ENCODE results near the gene NIFK. TPM values are rescaled to one million over a fixed set of nuclear protein-coding genes. Genes with fewer than 3 reads are reported as not detected.
"Not testable (repeated sequence)": the region's sequence is repeated elsewhere in the genome, so short reads cannot be mapped to it uniquely, and the experiment has no call there.

The NIFK gene
- total and polyA plus RNA-seq, 2 donors, result 28.1 to 72.0 TPM

DNA sequence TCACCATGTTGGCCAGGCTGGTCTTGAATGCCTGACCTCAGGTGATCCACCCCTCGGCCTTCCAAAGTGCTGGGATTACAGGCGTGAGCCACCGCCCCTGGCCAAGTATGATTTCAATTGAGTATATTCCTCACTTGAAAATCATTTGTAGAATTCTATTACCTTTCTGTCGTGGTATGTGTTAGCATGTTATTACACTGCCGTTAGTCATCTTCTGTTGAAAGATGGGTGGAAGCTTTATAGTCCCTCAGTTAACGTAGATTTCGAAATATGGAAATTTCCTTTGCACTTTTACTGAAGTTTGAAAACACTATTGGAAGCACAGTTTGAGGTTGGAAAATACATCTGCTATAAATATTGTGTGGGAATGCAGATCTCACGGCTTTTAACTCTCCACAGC lies 14.7 kb downstream of the NIFK start:
- Histone ChIP-seq H3K27ac (ENCODE audit: low read depth) (no peak overlapping the region), H3K36me3 (ENCODE audit: insufficient read depth) (no peaks in the 10 kb centered on the region), H3K4me1 (ENCODE audit: insufficient read depth) (no peaks in the 10 kb centered on the region), H3K4me3 (ENCODE audit: low read depth, low read length) (no peak overlapping the region)
- 66% methylated on average over 8 of the region's 8 CpGs for WGBS
- DNase-seq (ENCODE audit: extremely low spot score), result no peak

DNA sequence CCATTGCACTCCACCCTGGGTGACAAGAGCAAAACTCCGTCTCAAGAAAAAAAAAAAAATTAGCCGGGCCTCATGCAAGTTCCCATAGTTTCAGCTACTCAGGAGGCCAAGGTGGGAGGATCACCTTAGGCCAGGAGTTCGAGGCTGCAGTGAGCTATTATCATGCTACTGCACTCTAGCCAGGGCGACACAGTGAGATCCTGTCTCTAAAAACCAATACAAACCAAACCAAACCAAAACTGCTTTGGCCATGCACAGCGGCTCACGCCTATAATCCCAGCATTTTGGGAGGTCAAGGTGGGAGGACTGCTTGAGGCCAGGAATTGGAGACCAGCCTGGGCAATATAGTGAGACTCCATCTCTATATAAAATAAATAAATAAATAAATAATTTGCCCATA lies 19.1 kb downstream of the NIFK start:
- Histone ChIP-seq H3K4me3 (ENCODE audit: low read depth, low read length) (no peak overlapping the region), H3K4me1 (ENCODE audit: insufficient read depth) (no peaks in the 10 kb centered on the region), H3K27ac (ENCODE audit: low read depth) (no peak overlapping the region), H3K36me3 (ENCODE audit: insufficient read depth) (no peaks in the 10 kb centered on the region)
- WGBS, result 95% methylated on average over 6 of the region's 6 CpGs
- no peak for DNase-seq (ENCODE audit: extremely low spot score)

DNA sequence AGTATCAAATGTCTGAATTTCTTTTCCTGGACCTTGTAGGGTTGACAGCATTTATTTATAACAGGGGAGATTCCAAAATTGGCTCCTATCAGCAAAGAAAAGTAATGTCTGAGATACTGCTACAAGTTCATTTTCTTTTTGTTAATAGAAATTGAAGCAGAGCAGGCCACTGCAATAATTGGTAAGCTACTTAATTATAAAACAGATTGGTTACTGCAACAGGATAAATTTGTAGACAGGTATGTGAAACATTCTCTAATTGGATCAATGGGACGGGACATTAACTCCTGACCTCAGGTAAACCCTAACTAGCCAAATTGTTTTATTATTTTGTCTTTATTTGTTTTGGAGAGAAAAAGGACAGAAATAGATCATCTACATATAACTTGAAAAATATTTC lies 20.5 kb downstream of the NIFK start:
- Histone ChIP-seq H3K36me3 (ENCODE audit: insufficient read depth) (no peaks in the 10 kb centered on the region), H3K4me3 (ENCODE audit: low read depth, low read length) (no peak overlapping the region), H3K4me1 (ENCODE audit: insufficient read depth) (no peaks in the 10 kb centered on the region), H3K27ac (ENCODE audit: low read depth) (peak overlapping the region; percentile 35)
- DNase-seq (ENCODE audit: extremely low spot score), result no peak
- WGBS, result 55% methylated on average over 1 of the region's 1 CpG

DNA sequence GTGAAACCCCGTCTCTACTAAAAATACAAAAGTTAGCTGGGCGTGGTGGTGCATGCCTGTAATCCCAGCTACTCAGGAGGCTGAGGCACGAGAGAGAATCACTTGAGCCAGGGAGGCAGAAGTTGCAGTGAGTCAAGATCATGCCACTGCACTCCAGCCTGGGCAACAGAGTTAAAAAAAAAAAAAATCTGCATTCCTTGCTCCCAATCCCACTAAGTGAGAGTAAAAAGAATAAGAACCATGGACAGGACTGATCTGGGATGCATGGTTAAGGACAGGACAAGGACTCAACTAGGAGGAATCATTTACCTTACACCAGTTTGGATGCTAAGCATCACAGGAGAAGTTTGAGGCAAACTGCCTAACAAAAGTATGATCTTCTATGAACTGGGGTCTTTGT lies 25.2 kb downstream of the NIFK start:
- H3K4me3 ChIP-seq (ENCODE audit: low read depth, low read length); DNase-seq (ENCODE audit: extremely low spot score); H3K27ac ChIP-seq (ENCODE audit: low read depth); H3K36me3 ChIP-seq (ENCODE audit: insufficient read depth); H3K4me1 ChIP-seq (ENCODE audit: insufficient read depth): not testable (repeated sequence)
- 91% methylated on average over 3 of the region's 3 CpGs for WGBS

DNA sequence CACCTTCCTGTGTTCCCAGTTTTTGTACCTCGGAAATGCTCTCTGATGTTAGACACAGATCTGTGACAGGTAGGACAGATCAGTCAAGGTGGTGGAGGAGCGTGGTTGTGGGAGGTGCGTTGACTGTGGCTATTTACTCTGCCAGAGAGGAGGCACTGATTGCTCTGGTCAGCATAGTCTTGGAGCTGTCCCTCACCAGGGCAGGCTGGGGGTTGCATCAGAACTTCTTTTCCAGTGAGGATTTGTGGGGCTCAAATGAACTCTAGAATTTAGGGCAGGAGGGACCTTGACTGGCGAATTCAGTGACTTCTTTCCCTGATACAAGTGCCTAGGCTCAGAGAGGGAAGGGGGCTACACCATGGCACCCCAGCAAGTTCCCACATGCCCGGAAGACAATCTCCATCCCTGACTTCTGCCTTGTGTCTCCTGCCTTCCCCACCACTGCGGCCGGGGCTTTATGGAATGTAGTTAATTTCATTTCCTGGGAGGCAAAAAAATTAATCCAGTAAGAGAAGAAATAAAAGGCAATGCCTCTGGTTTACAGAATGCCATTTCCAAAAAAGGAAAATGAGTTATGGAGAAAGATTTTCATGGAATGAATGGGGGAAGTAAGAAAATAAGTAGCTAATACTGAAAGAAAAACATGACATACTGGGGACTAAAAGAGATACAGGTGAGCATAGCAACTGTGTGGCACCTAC lies 26.1 kb downstream of the NIFK start:
- 64% methylated on average over 7 of the region's 7 CpGs for WGBS
- Histone ChIP-seq H3K4me3 (ENCODE audit: low read depth, low read length) (no peak overlapping the region), H3K27ac (ENCODE audit: low read depth) (no peak overlapping the region), H3K36me3 (ENCODE audit: insufficient read depth) (no peaks in the 10 kb centered on the region), H3K4me1 (ENCODE audit: insufficient read depth) (no peaks in the 10 kb centered on the region)
- DNase-seq (ENCODE audit: extremely low spot score), result no peak

DNA sequence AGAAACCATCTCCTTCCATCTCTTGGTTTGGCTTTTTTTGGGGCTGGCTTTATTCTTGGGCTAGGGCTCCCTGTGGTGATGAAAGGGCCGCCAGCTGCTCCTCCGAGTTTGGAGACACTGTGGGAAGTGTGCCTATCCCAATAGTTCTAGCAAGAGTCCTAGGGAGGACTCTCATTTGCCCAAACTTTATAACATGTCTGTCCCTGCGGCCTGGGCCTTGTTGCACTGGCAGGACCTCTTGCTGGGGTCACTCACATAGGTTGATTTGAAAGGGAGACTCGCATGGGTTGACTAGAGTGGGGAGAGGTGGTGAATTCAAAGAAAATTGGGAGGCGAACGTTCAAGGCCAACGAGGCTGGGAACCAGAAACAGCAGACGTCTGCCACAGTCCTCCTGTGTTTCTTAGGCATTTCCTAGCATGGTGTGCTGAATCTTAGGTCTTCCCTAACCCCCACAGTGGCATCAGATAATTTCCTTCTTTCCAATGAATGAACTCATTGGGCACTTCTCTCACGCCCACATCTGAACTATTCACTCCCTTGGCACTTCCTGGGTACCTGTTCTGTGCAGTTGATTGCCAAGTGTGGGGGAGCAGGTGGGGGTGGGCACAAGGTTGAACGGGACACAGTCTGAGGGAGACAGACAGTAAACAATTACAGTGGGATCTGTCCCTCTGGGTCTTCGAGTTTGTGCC lies 26.8 kb downstream of the NIFK start:
- DNase-seq (ENCODE audit: extremely low spot score), result no peak
- Histone ChIP-seq H3K4me1 (ENCODE audit: insufficient read depth) (no peaks in the 10 kb centered on the region), H3K4me3 (ENCODE audit: low read depth, low read length) (no peak overlapping the region), H3K36me3 (ENCODE audit: insufficient read depth) (no peaks in the 10 kb centered on the region), H3K27ac (ENCODE audit: low read depth) (no peak overlapping the region)
- WGBS, result 78% methylated on average over 11 of the region's 11 CpGs

DNA sequence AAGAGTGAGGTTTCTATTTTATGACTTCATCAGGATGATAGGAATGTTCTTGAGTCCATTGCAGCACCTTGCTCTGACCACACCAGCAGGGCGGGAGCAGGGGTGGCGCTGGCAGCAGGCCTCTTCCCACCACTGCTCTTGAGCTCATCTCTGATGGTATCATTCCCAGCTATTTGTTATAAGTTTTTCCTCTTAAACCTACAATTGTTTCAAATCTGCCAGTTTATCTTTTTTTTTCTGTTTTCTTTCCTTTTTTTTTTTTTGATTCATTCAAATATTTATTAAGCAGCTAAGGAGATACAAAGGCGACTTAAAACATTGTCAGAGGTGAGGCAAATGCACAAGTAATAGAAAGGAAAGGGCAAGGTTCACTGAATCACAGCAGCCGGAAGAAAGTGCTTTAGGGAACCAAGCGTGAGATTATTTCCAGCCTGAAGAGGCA lies 28.7 kb downstream of the NIFK start:
- 79% methylated on average over 5 of the region's 5 CpGs for WGBS
- DNase-seq (ENCODE audit: extremely low spot score), result no peak

DNA sequence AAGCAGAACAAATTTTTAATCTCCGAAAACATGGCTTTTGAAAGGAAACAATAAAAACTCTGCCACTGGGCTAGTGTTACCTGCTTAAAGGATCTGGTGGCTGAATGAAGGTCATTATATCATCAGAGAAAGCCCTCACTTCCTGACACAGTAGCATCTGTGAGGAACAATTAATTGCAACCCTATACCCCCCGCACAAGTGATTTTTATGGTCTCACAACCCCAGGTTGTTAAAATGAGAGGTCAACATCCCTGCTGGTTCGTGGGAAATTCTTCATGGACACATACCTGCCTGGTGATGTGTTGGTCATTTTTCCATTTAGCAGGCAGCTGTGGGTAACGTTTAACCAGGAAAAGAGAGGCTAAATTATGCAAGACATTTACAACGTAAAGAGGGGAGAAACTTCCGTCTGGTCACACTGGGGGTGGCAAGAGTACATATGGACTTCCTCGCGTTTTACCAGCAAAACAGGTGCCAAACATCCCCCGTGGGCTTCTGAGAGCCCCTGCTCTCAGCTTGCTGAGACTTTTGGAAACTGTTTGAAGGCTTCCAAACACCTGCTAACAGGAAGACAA lies 29.2 kb downstream of the NIFK start:
- H3K36me3 ChIP-seq (ENCODE audit: insufficient read depth), result no peaks in the 10 kb centered on the region
- 41% methylated on average over 9 of the region's 9 CpGs for WGBS
- no peak overlapping the region for H3K27ac ChIP-seq (ENCODE audit: low read depth)

More for the DNA sequence above, 28.7 kb downstream of the NIFK start:
- Histone ChIP-seq H3K36me3 (ENCODE audit: insufficient read depth) (no peaks in the 10 kb centered on the region), H3K4me3 (ENCODE audit: low read depth, low read length) (no peak overlapping the region), H3K27ac (ENCODE audit: low read depth) (no peak overlapping the region), H3K4me1 (ENCODE audit: insufficient read depth) (no peaks in the 10 kb centered on the region)

DNA sequence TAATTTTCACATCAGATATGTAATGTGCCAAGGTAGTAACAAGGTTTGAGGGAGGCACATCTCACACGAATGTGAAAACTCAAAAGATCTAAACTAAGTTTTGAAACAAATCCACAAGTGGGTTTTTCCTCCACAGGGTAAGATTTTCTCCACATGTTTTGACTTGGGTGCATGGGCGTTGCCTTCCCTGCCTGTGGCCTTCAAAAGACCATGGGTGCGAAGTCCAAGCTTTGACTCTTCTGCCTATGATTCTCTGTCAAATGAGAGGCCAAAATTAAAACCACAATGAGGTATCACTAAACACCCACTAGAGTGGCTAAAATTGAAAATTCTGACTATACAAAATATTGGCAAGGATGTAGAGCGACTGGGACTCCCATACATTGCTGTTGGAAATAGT lies 30.7 kb downstream of the NIFK start:
- H3K4me3 ChIP-seq (ENCODE audit: low read depth, low read length), result no peak overlapping the region
- no peaks in the 10 kb centered on the region for H3K36me3 ChIP-seq (ENCODE audit: insufficient read depth)
- DNase-seq (ENCODE audit: extremely low spot score), result no peak
- no peaks in the 10 kb centered on the region for H3K4me1 ChIP-seq (ENCODE audit: insufficient read depth)
- no peak overlapping the region for H3K27ac ChIP-seq (ENCODE audit: low read depth)
- 94% methylated on average over 4 of the region's 4 CpGs for WGBS

More for the DNA sequence above, 29.2 kb downstream of the NIFK start:
- Histone ChIP-seq H3K4me1 (ENCODE audit: insufficient read depth) (no peaks in the 10 kb centered on the region), H3K4me3 (ENCODE audit: low read depth, low read length) (no peak overlapping the region)
- no peak for DNase-seq (ENCODE audit: extremely low spot score)

DNA sequence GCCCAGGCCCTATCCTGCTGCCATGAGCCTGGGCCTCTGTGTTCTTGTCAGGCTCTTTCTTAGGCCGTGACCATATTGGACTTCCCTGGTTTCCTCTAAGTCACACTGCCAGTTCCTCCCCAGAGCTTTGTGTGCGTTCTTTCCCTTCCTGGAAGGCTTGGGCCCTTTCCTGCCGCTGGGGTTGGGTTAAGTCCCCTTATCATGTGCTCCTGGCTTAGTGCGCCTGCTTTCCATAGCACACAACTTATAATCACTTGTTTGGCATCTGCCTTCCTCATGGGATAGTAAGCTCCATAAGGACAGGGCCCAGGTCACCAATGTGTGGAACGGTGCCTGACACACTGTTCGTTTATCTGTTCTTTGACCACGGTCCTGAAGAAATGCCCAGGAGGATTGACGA lies 31.3 kb downstream of the NIFK start:
- DNase-seq (ENCODE audit: extremely low spot score), result no peak
- H3K4me3 ChIP-seq (ENCODE audit: low read depth, low read length), result no peak overlapping the region
- H3K4me1 ChIP-seq (ENCODE audit: insufficient read depth), result no peaks in the 10 kb centered on the region
- H3K27ac ChIP-seq (ENCODE audit: low read depth), result no peak overlapping the region
- 80% methylated on average over 8 of the region's 8 CpGs for WGBS
- no peaks in the 10 kb centered on the region for H3K36me3 ChIP-seq (ENCODE audit: insufficient read depth)

DNA sequence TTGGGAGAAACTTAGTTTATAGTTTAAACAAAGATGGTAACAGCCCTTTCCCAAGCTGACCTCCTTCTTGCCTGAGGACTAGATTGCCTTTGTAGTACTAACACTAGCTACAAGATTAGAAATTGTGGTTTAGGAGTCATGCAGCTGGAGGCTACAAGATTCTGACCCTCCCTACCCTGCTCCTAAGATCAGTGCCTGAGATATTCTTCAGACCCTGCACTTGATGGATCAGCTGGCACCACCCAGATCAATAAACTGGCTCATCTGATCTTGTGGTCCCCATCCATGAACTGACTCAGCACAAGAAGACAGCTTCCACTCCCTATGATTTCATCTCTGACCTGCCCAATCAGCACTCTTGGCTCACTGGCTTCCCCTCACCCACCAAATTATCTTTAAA lies 34.9 kb downstream of the NIFK start:
- not testable (repeated sequence) for DNase-seq (ENCODE audit: extremely low spot score); H3K36me3 ChIP-seq (ENCODE audit: insufficient read depth); H3K27ac ChIP-seq (ENCODE audit: low read depth); H3K4me3 ChIP-seq (ENCODE audit: low read depth, low read length); H3K4me1 ChIP-seq (ENCODE audit: insufficient read depth)

DNA sequence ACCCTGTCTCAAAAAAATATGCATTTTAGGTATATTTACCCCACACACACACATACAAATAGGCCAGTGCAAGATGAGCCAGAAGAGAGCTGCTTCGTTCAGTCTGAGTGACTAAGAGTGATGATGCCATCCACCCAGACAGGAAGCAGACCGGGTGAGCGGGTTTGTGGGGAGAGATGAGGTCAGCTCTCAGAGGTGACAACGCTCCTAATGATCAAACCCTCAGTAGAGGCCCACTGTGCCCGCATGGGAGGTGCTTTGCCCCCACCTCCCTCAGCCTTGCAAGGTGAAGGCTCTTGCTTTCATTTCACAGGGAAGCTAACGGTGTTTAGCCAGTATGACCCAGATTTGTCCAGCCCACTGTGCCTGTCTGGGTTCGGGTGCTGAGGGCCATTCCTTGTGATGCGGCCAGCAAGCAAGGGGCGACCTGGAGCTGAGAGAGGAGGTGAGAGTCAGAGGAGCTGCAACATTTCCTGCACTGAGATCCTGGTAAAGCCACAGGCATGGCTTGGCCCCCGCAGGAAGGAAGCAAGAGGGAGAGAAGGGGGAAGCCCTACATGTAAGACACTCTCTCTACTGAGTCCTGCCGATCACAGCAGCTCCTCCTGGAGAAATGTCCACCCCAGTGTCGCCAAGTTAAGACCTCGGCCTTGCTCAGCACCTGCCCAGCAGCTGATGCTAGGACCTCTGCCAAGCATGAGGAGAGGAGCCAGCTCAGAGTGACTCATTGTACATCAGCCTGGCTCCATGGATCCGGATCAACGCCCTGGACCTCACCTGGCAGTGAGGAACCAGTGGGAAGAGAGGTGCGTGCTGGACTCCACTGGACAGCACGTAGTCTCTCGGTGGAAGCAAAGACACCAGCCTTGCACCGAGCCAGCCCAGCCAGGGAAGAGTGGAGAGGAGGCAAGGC lies 37.0 kb downstream of the NIFK start:
- no peak overlapping the region for H3K4me3 ChIP-seq (ENCODE audit: low read depth, low read length)
- DNase-seq (ENCODE audit: extremely low spot score), result no peak
- WGBS, result 57% methylated on average over 19 of the region's 19 CpGs
- no peak overlapping the region for H3K27ac ChIP-seq (ENCODE audit: low read depth)
- H3K36me3 ChIP-seq (ENCODE audit: insufficient read depth), result no peaks in the 10 kb centered on the region
- H3K4me1 ChIP-seq (ENCODE audit: insufficient read depth), result no peaks in the 10 kb centered on the region

DNA sequence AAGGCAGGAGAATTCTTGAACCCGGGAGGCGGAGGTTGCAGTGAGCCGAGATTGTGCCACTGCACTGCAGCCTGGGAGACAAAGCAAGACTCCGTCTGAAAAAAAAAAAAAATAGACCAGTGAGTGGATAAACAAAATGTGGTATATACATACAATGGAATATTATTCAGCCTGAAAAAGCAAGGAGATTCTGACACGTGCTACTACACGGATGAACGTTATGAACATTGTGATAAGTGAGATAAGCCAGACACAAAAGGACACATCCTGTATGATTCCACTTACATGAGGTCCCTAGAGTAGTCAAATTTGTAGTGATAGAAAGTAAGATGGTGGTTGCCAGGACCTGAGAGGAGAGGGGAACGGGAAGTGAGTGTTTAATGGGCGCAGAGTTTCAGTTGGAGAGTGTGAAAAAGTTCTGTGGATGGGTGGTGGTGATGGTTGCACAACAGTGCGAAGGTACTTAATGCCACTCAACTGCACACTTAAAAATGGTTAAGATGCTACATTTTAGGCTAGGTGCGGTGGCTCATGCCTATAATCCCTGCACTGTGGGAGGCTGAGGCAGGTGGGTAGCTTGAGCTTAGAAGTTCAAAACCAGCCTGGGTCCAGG lies 38.3 kb downstream of the NIFK start:
- DNase-seq (ENCODE audit: extremely low spot score), result no peak
- Histone ChIP-seq H3K4me3 (ENCODE audit: low read depth, low read length) (no peak overlapping the region), H3K4me1 (ENCODE audit: insufficient read depth) (no peaks in the 10 kb centered on the region), H3K27ac (ENCODE audit: low read depth) (no peak overlapping the region), H3K36me3 (ENCODE audit: insufficient read depth) (no peaks in the 10 kb centered on the region)
- WGBS, result 86% methylated on average over 11 of the region's 11 CpGs
